Sciatic nerve (tissue), 2 donors: ENCODE results near the gene MAP6. TPM values are rescaled to one million over a fixed set of nuclear protein-coding genes. Genes with fewer than 3 reads are reported as not detected.
"Not testable (repeated sequence)": the region's sequence is repeated elsewhere in the genome, so short reads cannot be mapped to it uniquely, and the experiment has no call there.

Experiments
- ATAC-seq: fragments of 200-7000 bp; cut with Tn5 transposase; one replicate; pipeline ENCODE4 v1.9.1; 2020; ENCODE audit warnings: mild to moderate bottlenecking, moderate library complexity
- DNase-seq: peaks from one replicate; pipeline ENCODE4 v3.0.0-alpha.2; 2020; ENCODE audit warnings: low spot score
- intact Hi-C: fragments of 100-400 bp; cut with DNase I; formaldehyde crosslinking; loops from one replicate; pipeline ENCODE4 v1.14.2; 2022
- total RNA-seq: library from RNA; stranded (reverse); fragmentation: NEBNext Ultra II Directional; extraction: Animal tissue kit (Norgen Biotek cat#: 25700); gene quantifications from one replicate; pipeline ENCODE4 v1.2.1, GENCODE V29; 2021
- donor health status: DM: no; HTN: no; CAD: no.
- donor health status: DM: no; HTN: no; CAD: no.

The MAP6 gene
- total RNA-seq: 10.7 TPM

DNA sequence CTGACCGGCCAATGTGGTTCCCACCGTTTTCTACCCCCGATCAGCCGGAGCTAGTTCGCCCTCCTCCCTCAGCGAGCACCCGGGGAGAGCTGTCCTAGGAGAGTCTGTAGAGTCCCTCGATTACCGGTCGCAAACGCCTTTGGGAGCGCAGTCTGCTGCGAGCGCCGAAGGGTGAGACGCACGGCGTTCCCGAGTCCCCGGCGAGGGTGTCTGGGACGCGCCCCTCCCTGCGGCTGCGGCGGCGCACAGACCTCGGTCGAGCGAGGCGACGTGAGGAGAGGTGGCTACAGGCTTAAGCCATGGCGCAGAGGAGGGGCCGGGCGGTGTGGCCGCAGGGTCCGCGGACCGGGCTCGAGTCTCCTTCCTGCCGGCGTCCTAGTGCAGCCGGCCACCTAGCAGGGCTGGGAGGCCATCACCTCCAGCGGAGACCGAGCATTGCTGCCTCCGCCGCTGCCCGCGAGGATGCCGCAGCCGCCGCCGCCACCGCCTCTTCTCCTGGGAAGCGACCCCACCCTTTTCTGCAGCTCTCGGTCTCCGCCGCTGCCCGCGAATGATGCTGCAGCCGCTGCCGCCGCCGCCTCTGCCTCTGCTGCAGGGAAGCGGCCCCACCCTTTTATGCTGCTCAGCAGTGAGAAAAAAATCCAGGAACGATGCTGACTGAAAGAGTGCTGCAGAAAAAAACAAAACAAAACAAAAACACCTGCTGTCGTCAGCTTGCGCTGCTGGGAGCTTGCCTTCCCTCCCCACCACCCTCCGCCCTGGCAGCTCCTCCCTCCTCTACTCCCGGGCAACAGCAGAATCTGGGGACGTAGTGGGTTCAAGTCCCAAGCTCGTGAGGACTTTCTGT lies at the start of gene MAP6:
Gene MAP6 (minus strand): TSS at position 588 of the 847 bp plus-strand sequence. CDS start 669 bp downstream, outside the sequence.
- no peak for DNase-seq
- peak; percentile 24 for ATAC-seq
- intact Hi-C loops: no loop called here

DNA sequence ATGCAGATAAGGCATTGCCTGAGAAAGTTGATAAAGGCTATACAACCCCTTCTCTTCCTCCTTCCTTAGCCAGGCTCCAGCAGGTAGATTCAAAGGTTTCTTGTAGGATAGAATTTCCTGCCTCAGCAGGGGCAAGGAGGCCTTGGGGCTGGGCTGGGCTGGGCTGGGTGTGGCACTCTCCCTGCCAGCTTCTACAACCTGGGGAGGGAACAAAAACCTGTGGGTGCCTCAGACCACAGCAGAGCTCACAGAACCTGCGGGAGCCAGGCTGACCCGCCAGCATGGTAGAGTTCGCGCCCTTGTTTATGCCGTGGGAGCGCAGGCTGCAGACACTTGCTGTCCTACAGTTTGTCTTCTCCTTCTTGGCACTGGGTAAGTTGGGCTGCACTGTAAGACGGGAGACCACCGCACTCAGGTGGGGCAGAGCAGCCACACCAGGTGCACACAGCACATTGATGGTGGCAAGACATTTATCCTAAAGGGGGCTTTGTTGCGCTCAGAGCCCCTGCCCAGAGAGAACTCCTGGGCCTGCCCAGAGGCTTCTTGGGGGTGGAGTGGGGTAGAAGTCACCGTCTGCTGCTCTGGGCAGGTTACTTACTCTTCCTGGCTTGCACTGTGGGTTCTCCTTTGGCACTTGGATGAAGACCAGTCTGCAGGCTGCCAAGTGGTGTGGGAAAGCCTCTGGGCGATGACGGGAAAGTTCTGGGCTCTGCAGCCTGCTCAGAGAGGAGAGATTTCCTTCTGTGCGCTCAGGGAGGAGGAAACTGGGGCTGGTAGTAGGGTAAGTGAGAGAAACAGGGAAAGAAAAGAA lies 49.0 kb upstream of the MAP6 start, which contains the start of gene MOGAT2:
Gene MOGAT2 (plus strand): TSS at position 231 of the 811 bp plus-strand sequence. CDS start 51 bp downstream, at position 282.
- intact Hi-C loops: no loop called here
- ATAC-seq (peak; percentile 14), DNase-seq (no peak)

GRCh38 chr11:75716659-75717058 lies 47.8 kb upstream of the MAP6 start:
- ATAC-seq: no peak

GRCh38 chr11:75715688-75716087 lies 46.9 kb upstream of the MAP6 start:
- DNase-seq (no peak), ATAC-seq (no peak)
- intact Hi-C loops: no loop called here

More at GRCh38 chr11:75716659-75717058, 47.8 kb upstream of the MAP6 start:
- intact Hi-C loops: no loop called here
- DNase-seq: no peak

GRCh38 chr11:75714211-75714610 lies 45.4 kb upstream of the MAP6 start:
- DNase-seq (no peak), ATAC-seq (no peak)
- intact Hi-C loops: no loop called here

- ATAC-seq: peak; percentile 94
- intact Hi-C loops: no loop called here
These were observed 37.5 kb upstream of the MAP6 start for GRCh38 chr11:75706260-75706729.

GRCh38 chr11:75705541-75705940 lies 36.7 kb upstream of the MAP6 start:
- ATAC-seq: no peak
- intact Hi-C loops: no loop called here

More at GRCh38 chr11:75706260-75706729, 37.5 kb upstream of the MAP6 start:
- peak; percentile 79 for DNase-seq

DNA sequence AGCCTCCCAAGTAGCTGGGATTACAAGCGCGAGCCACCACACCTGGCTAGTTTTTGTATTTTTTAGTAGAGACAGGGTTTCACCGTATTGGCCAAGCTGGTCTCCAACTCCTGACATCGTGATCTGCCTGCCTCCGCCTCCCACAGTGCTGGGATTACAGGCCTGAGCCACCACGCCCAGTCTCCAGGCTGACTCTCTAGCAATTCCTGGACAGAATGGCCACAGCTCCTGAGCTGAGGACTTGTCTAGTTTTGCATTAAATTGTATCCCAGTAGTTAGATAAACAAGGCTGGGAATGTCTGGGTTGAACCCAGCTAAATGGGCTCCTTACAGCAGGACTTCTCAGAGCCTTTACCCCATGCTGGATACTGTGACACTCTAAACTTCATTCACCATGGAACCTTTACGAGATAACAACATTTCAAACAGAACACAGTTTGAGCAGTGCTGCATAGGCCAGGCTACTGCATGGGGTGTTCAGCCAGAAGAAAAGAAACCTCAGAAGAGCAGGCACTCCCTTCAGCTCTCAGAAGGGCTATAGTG lies 34.9 kb upstream of the MAP6 start:
- no peak for DNase-seq
- ATAC-seq: no peak
- intact Hi-C loops: no loop called here

More at GRCh38 chr11:75705541-75705940, 36.7 kb upstream of the MAP6 start:
- DNase-seq: no peak

DNA sequence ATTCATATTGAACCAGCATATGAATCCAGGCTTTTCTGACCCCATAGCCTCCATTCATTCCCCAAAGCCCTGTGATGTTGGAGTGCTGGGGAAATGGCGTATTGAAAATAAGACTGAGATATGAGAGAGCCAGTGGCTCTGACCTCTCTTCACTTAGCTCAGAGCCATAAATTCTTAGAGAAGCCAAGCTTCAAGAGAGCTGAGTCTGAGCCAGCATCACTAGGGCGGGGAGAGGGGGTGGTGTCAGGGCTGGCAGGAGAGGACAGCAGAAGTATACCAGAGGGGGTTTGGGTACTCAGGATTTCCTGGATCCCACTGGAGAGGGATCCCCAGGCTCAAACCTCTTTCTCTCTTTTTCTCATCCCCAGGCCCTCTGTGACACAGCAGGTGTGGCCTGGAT lies 32.1 kb upstream of the MAP6 start:
- no peak for ATAC-seq
- DNase-seq: no peak
- intact Hi-C loops: no loop called here

DNA sequence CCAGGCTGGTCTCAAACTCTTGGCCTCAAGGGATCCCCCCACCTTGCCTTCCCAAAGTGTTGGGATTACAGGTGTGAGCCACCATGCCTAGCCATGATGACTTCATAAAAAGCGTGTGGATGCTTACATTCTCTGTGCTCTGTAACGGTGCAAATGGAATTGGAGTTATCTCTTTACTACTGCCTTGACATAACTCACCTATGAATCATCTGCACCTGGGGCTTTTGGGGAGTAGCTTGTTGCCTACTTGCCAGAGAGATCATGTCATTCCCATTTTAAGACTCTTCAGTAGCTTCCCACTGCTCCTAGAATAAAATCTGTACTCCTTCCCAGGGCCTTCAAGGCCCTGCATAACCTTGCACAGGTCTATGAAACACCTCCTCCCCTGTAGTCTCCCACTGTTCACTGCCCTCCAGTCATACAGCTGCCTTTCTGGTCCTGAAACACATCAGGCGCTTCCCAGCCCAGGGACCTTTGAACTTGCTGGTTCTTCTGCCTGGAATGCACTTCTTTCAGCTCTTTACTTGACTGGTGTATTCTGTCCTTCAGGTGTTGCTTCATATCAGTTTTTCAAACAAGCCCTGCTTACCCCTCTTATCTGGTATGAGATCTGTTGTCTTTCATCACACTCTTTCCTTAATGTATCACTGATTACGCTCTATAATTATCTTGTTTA lies 29.2 kb upstream of the MAP6 start:
- no peak for DNase-seq
- ATAC-seq: no peak
- intact Hi-C loops: no loop called here

DNA sequence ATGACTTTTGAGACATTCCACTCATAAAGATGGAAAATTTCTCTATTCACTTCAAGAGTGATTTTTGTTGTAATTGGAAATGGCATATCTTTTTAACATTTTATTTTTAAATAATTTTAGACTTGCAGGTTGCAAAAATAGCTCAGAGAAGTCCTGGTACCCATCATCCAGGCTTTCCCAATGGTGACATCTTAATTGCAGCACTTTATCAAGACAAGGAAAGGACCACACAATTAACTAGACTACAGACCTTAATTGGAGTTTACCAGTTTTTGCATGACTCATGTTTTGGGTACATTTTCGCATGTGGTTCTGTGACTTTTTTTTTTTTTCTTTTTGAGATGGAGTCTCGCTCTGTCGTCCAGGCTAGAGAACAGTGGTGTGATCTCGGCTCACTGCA lies 23.0 kb upstream of the MAP6 start:
- intact Hi-C loops: no loop called here
- no peak for ATAC-seq
- no peak for DNase-seq

DNA sequence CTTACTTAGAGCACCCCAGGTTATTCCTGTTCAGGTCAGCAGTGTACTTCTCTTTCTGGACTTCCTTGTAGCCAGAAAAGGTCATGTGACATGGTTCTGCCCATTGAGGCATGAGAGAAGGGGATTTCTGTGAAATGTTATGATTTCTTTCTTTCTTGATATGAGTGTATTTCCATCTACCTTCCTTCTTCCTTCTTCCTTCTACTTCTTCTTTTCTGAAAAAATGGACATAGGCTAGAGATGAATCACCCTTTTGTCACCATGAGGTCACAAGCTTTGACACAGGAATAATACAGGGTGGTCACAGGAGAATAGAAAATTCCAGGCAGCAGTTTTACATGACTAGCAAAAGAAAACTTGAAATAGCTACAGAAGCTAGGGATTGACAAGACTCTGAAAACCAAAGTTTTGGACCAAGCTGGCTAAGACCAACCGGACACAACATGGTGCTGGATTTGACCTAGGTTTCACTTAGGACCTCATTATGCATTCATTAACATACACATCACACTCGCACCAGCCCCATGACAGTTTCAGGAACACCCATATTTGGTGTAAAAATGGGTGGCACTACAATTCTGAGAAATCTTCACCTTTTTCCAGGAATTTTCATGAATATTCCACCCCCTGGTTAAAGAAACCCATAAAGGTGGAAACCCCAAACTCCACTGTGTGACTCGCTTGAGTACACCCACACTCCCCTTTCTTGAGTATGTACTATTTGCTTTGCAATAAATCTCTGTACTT lies 21.2 kb upstream of the MAP6 start:
- DNase-seq (no peak), ATAC-seq (no peak)
- intact Hi-C loops: no loop called here

- intact Hi-C loops, ATAC-seq, DNase-seq: not testable (repeated sequence)
These were observed 15.0 kb upstream of the MAP6 start for GRCh38 chr11:75683856-75684255.

DNA sequence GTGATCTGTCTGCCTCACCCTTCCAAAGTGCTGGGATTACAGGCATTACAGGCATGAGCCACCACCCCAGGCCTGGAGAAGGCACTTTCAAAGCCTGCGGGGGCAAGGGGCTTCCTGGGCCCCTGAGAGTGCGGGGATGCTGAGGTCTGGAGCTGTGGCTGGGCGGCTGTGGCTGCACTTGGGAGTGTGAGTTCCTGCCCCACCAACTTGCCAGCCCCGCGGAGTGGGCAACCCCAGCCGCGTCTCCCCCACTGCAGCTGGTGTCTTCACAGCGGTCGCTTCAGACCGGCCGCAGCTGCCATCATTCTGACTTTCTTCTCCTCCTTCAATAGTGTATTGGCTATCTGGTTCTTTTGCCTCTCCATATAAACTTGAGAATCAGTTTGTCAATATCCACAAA lies 10.7 kb upstream of the MAP6 start:
- ATAC-seq: no peak
- intact Hi-C loops: no loop called here
- no peak for DNase-seq

GRCh38 chr11:75678620-75679259 lies 9.9 kb upstream of the MAP6 start:
- intact Hi-C loops: no loop called here
- DNase-seq (no peak), ATAC-seq (no peak)

- intact Hi-C loops: no loop called here
- no peak for ATAC-seq
- DNase-seq: no peak
These were observed 9.1 kb upstream of the MAP6 start for GRCh38 chr11:75677909-75678308.

GRCh38 chr11:75677275-75677674 lies 8.4 kb upstream of the MAP6 start:
- no peak for DNase-seq
- ATAC-seq: no peak
- intact Hi-C loops: no loop called here
